Measurements from ENCODE around the gene WDR62. TPM values are rescaled to one million over a fixed set of nuclear protein-coding genes. Genes with fewer than 3 reads are reported as not detected.
A peak's percentile ranks its signal among the peaks of the same experiment; 100 is the strongest.

WDR62 gene
- total and polyA plus RNA-seq, 10 of the 15 experiments (the other 5 are each of a cell fraction or from before 2014, with no cell fraction given) = 0.08 to 20.6 (median 10.9) TPM

- TF ChIP-seq E2F4 (IDR thresholded peaks at IDR 0.05; ENCODE audit: low read depth, low read length) (peak; percentile 61), ZNF207 (IDR thresholded peaks at IDR 0.05; ENCODE audit: borderline replicate concordance) (peak; percentile 92), CBFB (IDR thresholded peaks at IDR 0.05; ENCODE audit: low read depth) (peak; percentile 93), USF2 (IDR thresholded peaks at IDR 0.05; ENCODE audit: borderline replicate concordance, low read depth, low read length) (peak; percentile 50), GATAD2B (conservative IDR thresholded peaks at IDR 0.05; ENCODE audit: low read depth) (0 out of 2 replicates have a peak, but pooled peaks have one; percentile 17), SIX5 (IDR thresholded peaks at IDR 0.05; ENCODE audit: low read depth, low read length, severe bottlenecking) (peak; percentile 27), TBL1XR1 (IDR thresholded peaks at IDR 0.05; ENCODE audit: low read depth, low read length) (no peak), CBX5 (IDR thresholded peaks at IDR 0.05; ENCODE audit: low read depth) (no peak), SMARCA5 (IDR thresholded peaks at IDR 0.05) (peak; percentile 75), FOXM1 (IDR thresholded peaks at IDR 0.05; ENCODE audit: low read depth, low read length) (no peak), PKNOX1 (IDR thresholded peaks at IDR 0.05) (peak; percentile 85), ZBTB4 (CRISPR knock-in tag; IDR thresholded peaks at IDR 0.05) (no peak)
Measured at GRCh38 chr19:36114721-36115452, 60.2 kb downstream of the WDR62 start, which contains the start of gene POLR2I (continued).
